Endometrium (tissue), 2 donors: ENCODE results near the gene PI4K2B.
A peak's percentile ranks its signal among the peaks of the same experiment; 100 is the strongest.
"Not testable (repeated sequence)": the region's sequence is repeated elsewhere in the genome, so short reads cannot be mapped to it uniquely, and the experiment has no call there.

Source experiments
- FAIRE-seq: peaks from 2 replicates; lab custom pipeline; 2012; peaks lifted over from hg19 to GRCh38; lab: Jason Lieb, UNC
- donor health status: control.
- donor health status: control.

PI4K2B gene

GRCh38 chr4:25233737-25234389 lies at the start of gene PI4K2B:
TSS of gene PI4K2B (plus strand) at chr4:25234033. CDS start at chr4:25234164, 131 bp downstream.
- no peak for FAIRE-seq

GRCh38 chr4:25184056-25184455 lies 49.8 kb upstream of the PI4K2B start:
- FAIRE-seq: no peak

GRCh38 chr4:25190407-25190806 lies 43.4 kb upstream of the PI4K2B start:
- FAIRE-seq: no peak

GRCh38 chr4:25198713-25199112 lies 35.1 kb upstream of the PI4K2B start:
- no peak for FAIRE-seq

- FAIRE-seq: no peak
Observed at GRCh38 chr4:25207997-25208396, 25.8 kb upstream of the PI4K2B start.

GRCh38 chr4:25209702-25210101 lies 24.1 kb upstream of the PI4K2B start:
- no peak for FAIRE-seq

GRCh38 chr4:25211721-25212120 lies 22.1 kb upstream of the PI4K2B start:
- FAIRE-seq: no peak

- FAIRE-seq: no peak
Observed at GRCh38 chr4:25212822-25213221, 21.0 kb upstream of the PI4K2B start.

- FAIRE-seq: no peak
Observed at GRCh38 chr4:25213347-25213979, 20.4 kb upstream of the PI4K2B start.

GRCh38 chr4:25214750-25215149 lies 19.1 kb upstream of the PI4K2B start:
- FAIRE-seq: not testable (repeated sequence)

- FAIRE-seq: no peak
Observed at GRCh38 chr4:25215511-25215910, 18.3 kb upstream of the PI4K2B start.

- FAIRE-seq: no peak
Observed at GRCh38 chr4:25221377-25221776, 12.5 kb upstream of the PI4K2B start.

GRCh38 chr4:25223802-25224375 lies 9.9 kb upstream of the PI4K2B start:
- no peak for FAIRE-seq

GRCh38 chr4:25229804-25230203 lies 4.0 kb upstream of the PI4K2B start:
- FAIRE-seq: no peak

GRCh38 chr4:25233194-25233593 lies 639 bp upstream of the PI4K2B start:
- no peak for FAIRE-seq

GRCh38 chr4:25234390-25235370 lies 847 bp downstream of the PI4K2B start:
- peak; percentile 59 for FAIRE-seq

- FAIRE-seq: no peak
Observed at GRCh38 chr4:25235401-25235800, 1.6 kb downstream of the PI4K2B start.

- FAIRE-seq: not testable (repeated sequence)
Observed at GRCh38 chr4:25236030-25236429, 2.2 kb downstream of the PI4K2B start.

GRCh38 chr4:25236971-25237370 lies 3.1 kb downstream of the PI4K2B start:
- no peak for FAIRE-seq

- FAIRE-seq: no peak
Observed at GRCh38 chr4:25238052-25238451, 4.2 kb downstream of the PI4K2B start.

- not testable (repeated sequence) for FAIRE-seq
Observed at GRCh38 chr4:25239528-25239927, 5.7 kb downstream of the PI4K2B start.

GRCh38 chr4:25240754-25241210 lies 6.9 kb downstream of the PI4K2B start:
- FAIRE-seq: not testable (repeated sequence)
